Measurements from ENCODE around the gene RCAN2.

RCAN2 gene

DNA sequence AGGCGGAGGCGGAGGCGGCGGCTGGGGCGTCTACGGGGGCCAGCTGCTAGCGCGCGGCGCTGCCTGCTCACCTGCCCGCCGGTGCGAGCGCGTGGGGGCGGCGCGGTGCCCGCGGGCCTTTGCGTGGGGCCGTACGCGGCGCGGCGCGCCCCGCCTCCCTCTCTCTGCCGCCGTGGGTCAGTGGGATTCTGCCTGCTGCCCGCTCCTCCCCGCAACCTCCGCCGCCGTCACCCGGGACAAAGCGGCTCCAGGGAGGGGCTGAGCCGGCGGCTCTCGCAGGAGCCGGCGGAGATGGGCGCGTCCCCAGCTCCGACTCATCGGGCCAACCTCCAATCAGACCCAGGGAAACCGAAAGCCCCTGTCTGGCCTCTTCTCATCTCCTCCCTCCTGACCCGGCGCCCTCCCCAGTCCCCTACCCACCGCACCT is at the start of gene RCAN2:
RCAN2 (minus strand) TSS at position 249 of the 427 bp plus-strand sequence.
- no peak within 1 kb of the TSS for H3K27ac ChIP-seq
- no peak for DNase-seq (ENCODE audit: low read depth, low spot score)

DNA sequence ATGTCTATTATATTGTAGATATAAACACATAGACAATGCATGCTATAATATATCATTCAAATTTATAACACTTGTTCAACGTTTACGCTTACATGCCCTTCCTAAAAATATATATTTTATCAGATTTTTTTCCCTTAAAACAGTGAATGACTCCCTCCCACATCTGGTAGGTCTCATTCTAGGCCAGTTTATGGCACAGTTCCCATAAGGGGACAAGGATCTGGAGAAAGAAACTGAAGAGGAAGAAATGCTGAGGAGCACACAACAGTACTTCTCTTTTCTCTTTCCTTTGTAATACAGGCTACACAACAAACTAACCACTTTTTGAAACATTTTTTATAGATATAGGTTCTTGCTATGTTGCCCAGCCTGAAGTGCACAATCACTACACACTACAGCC is 48.6 kb upstream of the RCAN2 start:
- no peak overlapping the region for H3K27ac ChIP-seq
- DNase-seq (ENCODE audit: low read depth, low spot score) = no peak

DNA sequence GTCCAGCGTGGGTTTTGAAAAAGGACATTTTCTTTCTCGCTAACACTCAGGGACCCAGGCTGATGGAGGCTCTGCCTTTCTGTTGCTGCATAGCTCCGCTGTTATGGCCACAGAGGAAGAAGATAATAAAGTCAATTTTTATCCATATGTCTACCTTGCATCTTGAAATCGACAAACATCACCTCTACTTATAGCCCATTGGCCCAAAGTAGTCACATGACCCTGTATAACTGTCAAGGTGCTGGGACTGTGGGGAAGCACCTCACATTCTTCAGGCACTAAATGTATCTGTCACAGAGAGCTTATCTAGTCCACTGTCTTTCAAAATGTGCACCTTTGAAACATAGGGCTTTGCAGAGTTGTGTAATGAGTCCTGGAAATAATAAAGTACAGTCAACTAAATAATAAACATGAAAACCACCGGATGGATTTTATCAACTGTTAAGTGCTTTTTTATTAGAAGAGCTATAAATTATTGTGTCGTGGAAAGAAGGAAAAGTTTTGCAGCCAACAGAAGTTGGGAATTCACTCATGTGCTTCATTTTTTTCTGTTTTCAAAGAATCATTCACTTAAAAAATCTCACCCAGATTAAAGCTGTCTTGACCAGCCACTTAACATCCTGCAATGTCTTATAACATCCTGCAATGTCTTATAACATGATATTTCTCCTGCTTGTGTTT is 47.7 kb upstream of the RCAN2 start:
- no peak overlapping the region for H3K27ac ChIP-seq
- DNase-seq (ENCODE audit: low read depth, low spot score) = no peak

DNA sequence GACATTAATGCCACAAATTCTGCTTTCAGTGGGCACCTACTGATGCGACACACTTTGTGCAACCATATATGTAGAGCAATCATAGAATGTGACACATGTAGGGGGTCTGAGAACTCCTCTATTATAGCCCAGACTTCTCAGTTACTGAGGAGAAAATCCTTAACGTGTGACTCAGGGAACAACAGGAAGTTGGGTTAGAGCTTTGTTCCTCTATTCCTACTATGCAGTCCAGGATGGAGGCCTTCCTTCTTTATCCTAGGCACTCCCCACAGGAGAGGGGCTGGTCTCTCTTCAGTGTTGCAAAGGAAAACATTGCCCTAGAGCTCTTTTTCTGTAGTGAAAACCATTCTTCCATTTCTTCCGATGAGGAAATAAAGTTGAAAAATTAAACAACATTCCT is 39.6 kb upstream of the RCAN2 start:
- DNase-seq (ENCODE audit: low read depth, low spot score) = no peak
- H3K27ac ChIP-seq = no peak overlapping the region

DNA sequence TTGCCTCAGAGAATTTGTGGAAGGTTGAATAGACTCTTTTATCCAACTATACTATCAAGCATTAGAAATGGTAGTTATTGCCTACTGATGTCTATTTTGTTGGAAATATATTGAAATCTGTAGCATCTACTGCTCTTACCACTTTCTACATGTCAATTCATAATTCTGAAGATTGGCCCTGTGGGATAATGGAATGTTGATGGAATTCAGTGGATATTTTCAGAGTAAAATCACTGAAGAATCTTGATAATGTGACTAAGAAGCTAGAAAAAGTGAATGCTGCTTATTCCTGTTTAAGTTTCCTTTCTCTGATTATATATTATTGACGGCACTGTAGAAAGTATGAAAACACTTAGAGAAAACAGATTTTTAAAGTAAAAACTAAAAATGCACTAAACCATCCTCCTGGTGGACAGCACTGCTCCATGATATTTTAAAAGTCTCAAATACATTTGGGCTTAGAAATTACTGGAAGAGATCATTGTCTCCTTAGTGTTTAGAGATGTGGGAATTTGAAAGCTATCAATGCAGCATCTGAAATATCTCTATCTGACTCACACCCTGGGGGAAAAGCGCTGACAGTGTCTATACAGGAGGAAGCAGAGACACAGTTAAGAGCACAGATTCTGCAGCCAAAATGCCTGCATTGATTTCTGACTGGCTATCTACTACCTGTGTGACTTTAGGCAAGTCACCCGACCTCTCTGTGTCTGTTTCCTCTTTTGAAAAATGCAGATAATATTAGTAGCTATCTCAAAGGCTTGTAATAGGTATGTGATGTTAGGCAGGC is 37.9 kb upstream of the RCAN2 start:
- DNase-seq (ENCODE audit: low read depth, low spot score) = no peak
- H3K27ac ChIP-seq = no peak overlapping the region

DNA sequence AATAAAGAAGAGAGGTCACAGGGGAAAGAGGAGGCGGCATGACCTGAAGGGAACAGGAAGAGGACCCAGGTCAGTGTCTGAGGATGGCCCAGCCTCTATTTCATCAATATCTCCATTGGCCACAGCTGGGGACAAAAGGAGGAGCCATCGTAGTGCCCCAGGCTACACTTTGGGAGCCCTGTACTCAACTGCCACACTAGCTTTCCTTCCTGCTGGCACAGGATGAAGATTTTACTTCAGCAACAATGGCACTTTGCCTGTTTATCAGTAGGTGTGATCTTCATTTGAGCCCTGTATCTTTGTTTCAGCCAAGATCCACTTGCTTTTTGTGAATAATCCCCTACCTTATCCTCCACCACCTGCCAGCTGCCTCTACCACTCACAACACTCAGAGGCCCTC is 35.4 kb upstream of the RCAN2 start:
- H3K27ac ChIP-seq = no peak overlapping the region
- DNase-seq (ENCODE audit: low read depth, low spot score) = no peak

DNA sequence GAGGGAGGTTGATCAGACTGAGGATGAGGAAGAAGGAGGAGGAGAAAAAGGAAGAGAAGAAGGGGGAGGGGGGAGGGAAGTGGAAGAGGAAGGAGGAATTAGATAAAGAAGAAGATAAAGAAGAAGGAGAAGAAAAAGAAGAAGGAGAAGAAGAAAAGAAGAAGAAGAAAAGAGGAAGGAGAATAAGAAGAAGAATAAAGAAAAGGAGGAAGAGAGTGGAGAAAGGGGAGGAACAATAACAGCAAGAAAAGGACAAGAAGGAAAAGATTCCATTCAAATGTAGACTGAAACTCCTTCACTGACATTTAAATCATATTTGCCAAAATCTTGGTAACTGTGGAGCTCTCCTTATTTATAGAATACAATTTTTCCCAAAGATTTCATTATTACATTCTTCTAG is 34.3 kb upstream of the RCAN2 start:
- no peak overlapping the region for H3K27ac ChIP-seq
- no peak for DNase-seq (ENCODE audit: low read depth, low spot score)

DNA sequence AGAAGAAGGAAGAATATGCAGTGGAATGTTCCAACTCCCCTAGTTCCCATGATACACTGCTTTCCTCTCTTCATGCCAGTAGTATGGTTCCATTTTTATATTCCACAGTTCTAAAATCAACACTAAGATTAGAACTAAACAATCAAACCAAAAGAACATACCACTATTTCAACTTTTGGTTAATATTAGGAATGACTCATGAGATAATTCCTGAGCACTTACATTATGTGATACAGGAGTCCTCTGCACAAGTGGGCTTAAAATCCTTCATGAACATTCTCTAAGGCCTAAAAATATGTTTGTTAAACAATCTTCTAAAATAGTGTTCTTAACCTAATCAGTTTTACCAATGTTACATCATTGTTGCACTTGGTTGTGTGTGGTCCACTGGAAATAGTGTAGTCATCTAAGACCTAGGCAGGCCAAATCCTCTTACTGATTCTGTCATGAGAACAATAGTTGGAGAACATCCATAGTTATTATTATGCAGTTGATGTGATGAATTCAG is 30.3 kb upstream of the RCAN2 start:
- H3K27ac ChIP-seq = no peak overlapping the region
- DNase-seq (ENCODE audit: low read depth, low spot score) = no peak

DNA sequence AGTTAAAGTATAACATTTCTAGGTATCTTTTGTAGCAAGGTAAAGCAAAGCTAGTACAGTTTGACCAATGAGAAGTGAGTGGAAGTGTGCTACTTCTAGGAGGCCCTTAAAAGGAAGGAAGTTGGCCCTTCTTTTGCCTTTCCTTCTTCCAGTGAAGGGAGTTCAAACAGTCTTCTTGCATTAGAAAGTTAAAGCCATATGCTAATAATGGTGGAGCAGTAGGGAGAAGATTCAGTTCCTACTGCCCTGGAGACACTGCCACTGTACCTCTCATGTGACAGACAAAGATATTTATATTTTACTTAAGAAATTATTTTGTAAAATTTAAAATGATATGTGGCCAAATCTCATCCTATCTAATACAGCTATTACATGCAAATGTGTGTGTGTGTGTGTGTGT is 26.0 kb upstream of the RCAN2 start:
- DNase-seq (ENCODE audit: low read depth, low spot score) = no peak

DNA sequence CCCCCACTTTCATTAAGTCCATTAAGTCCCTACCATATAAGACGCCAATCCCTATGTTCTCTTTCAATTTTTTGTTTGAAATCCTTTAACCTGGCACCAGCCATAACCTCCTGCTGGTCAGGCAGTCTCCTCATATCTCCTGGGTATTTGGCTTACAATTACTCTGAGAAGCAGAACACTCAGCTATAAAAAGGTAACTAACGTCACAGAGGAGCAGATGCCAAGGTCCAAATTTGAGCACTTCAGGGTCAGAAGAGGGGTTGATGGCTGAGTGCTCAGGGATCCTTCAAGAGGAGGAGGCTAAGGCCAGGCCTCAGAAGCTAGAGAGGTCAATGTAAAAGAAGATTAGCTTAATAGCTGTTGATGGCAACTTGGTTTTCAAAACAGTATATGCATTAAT is 22.3 kb upstream of the RCAN2 start:
- DNase-seq (ENCODE audit: low read depth, low spot score) = no peak
- H3K27ac ChIP-seq = no peak overlapping the region

More for the DNA sequence above, 26.0 kb upstream of the RCAN2 start:
- no peak overlapping the region for H3K27ac ChIP-seq

DNA sequence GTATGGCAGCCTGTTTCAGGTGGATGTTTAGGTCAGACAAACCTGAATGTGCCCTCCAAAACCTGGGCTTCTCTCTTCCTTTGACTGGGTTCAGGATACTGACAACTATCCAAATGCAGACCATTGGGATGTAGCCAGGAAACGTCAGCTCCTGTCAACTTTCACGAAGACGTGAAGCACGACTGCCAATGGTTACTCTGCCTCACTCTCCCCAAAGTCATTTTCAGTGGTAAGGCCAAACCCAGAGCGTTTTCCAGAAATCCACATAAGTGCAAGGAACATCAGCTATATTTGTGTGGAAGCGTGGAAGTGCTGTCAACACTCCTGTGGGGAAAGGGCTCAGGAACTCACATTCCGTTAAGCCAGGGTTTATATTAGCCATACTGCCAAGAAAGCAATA is 20.1 kb upstream of the RCAN2 start:
- DNase-seq (ENCODE audit: low read depth, low spot score) = no peak
- no peak overlapping the region for H3K27ac ChIP-seq

DNA sequence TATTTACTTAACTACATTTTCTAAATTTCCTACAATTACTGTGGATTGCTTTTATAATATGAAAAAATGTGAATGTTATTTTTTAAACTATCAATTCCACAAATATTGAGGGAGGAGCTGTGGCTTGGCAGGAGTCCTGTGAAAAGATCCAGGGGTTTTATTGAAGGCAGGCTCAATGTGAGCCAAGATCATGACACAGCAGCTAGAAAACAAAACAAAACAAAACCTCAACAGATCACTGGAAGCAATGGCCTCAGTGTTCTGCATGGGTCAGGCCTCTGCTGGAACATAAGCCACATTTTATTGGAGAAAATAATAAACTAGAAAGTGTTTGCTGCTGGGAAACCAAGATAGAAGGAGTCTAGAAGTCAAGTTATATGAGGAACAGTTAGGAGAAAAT is 19.4 kb upstream of the RCAN2 start:
- H3K27ac ChIP-seq = no peak overlapping the region
- DNase-seq (ENCODE audit: low read depth, low spot score) = no peak

DNA sequence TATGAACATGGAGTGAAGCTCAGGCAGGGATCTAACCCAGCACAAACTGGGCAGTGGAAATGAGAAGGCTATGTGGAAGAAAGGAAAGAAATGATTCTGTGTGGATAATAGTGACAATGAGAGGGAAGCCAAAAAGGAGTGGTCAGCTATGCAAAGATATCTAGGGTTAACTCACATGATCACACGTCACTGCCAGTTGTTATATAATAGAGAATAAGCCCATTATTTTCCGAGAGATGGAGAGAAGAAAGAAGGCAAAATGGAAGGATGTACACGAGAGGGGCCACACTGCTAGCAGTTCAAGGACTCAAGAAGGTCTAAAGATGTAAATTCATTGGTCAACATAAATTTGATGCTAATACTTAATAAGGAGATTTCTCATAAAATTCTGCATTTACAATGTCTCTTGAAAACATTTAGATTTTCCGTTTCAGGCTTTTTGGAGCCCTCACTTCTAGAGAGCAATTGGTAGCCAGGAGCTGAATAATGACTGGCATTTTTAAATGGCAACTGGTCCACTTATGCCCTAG is 18.8 kb upstream of the RCAN2 start:
- H3K27ac ChIP-seq = no peak overlapping the region
- no peak for DNase-seq (ENCODE audit: low read depth, low spot score)

DNA sequence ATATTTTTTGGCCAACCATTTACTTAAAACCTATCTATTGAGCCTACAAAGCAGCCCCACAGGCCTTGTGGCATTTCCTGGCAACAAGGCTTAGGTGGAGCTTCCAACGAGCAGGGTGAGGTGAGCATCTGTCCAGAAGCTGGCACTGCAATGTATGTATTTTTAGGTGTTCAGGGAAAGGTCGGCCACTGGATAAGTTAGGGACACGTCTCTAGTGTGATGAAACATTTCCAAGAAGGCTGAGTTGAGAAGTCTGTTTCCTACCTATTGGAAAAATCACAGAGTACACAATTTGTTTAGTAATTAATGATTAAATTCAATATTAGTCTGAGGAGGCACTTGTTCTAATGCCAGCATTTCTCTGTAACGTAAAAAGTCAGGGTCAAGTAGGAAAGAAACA is 17.8 kb upstream of the RCAN2 start:
- DNase-seq (ENCODE audit: low read depth, low spot score) = no peak
- H3K27ac ChIP-seq = no peak overlapping the region

DNA sequence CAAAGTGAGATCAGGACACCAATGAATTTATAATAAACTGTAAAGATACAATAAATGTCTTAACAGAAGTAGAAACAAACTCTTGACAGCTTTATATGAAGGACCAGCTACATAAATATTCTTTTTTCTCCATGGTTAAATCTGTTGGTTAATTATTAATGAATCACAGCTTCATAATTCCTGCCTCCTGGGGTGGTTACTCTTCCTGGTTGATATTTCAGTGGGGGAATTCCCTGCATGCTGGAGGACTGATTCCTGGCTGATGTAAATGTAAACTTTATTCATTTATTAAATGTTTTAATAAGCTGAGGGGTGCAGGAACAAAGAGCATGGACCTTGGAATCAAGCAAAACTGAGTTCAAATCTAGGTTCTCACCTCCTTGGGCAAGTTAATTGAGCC is 16.2 kb upstream of the RCAN2 start:
- DNase-seq (ENCODE audit: low read depth, low spot score) = no peak
- H3K27ac ChIP-seq = no peak overlapping the region

DNA sequence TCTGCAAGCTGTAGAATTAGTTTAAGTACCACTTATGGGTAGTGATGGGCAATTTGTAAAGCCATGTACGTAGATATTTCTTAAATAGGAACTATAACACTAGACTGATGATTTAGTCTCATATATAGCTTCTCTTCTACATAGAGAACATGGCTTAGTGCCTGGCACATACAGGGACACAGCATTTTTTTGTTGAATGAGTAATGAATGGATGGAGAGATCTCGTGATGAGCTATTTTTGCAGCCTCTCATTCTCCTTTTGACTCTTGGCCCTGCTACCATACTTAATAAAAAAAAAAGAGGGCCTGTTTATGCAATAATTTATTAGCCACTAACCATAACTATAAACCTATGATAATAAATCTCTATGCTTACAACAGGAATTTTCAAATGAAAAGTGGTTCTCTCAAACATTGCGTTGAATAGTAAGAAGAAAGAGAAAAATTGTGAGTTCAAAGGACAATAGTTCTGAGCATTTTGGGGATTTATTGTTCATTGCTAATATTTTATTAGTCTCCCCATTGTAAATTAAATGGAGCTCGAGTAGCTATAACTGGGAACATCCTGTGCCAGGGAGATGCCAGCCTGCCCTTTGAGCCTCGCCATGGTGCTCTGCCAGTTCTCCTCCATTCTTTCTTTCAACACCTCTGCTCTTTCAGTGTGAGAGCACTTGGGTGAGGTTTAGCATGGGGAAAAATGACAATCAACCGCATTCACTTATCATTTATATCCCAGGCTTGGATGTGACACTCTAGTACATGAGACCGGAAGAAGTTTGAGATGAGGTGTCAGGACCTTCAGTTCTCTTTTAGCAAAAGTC is 14.7 kb upstream of the RCAN2 start:
- H3K27ac ChIP-seq = no peak overlapping the region
- DNase-seq (ENCODE audit: low read depth, low spot score) = no peak

DNA sequence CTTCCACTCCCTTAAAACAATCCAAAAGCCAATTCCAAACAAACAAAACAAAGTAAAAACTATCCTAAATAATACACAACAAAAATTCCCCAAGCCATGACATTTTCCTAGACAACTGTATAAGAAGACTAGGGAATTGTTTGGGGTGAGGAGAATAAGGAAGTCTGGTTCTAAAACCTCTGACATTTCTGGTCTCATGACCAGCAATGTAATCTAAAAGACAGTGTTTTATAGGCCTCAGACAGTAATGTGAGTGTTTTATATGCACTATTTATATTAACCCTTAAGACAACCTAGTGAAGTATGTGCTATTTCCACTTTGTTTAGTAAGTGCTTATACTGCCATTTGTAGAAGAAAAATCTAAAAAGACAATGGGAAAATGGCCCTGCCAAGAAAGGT is 13.0 kb upstream of the RCAN2 start:
- no peak for DNase-seq (ENCODE audit: low read depth, low spot score)
- H3K27ac ChIP-seq = no peak overlapping the region

DNA sequence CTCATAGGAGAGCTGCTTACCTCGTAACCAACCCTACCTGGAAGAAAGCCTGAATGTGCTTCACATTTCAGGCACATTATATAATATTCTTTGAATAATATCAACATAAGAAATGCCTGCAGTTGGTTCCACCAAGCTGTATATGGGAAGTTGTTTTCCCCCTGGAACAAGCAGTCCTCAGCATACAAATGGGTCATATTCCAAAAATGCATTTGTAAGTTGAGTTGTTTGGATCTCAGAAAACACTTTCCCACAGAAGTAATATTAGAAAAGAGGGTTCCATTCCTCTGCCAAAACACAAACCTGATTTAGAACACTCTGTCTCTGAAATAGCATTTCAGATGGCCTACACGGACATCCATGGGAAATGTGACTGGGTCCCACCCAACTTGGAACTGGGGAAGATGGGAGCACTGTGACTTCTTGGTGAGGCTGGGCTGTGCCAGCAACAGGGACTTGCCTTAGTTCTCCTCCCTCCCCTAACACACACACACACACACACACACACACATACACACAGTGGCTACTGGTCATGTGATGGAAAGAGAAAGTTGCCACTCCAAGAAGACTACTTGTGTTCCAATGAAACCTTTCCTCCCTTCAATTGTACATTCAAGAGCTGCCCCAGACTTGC is 11.4 kb upstream of the RCAN2 start:
- H3K27ac ChIP-seq = no peak overlapping the region
- no peak for DNase-seq (ENCODE audit: low read depth, low spot score)

DNA sequence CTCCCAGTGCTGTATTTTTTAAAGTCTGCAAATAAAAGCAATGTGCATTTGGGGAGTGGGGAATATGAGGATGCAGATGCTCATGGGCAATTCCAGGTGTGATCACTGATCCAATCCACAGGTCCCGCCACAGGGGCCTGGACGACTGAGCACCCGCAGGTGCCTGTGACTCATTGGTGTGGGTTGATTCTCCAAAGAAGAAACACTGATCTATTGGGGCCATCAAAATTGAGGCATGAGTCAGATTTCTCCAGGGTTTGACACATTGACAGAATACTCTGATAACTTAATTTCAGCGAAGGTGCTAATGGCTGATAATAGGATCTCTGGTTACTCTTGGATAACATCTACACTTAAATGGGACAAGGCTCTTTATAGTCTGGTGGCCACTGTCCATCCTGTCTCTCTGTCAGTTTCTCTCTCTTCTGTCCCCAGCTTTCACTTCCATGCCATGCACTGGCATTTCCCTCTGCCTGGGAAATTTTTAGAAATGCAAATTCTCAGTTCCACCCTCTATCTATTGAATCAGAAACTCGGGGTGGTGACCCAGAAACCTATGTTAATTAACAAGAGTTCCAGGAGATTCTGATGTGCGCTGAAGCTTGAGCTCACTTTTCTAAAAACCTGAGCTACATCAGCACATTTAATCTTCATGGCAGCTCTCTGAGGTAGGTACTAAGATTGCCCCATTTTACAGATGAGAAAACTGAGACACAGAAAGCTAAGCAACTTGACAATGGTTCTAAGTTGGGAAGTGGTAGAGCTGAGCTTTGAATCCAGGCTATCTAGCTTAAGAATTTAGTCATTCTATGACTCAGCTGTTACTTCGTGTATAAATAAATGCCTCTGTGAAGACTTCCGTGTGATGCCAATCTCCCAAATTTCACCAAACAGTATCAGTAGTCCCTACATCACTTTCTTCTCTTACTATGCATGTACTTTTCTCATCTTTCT is 10.2 kb upstream of the RCAN2 start:
- no peak for DNase-seq (ENCODE audit: low read depth, low spot score)
- no peak overlapping the region for H3K27ac ChIP-seq

All from epithelial cell of prostate (primary cell).